ENCODE measurements around the gene MAPKBP1.

GRCh38 chr15:41775651-41776050, 1.4 kb downstream of the MAPKBP1 start:
- TF ChIP-seq EZH2 (IDR thresholded peaks at IDR 0.05; ENCODE audit: borderline replicate concordance, low read depth, low read length, poor library complexity, severe bottlenecking) (no peak), CTCF (conservative IDR thresholded peaks at IDR 0.05; ENCODE audit: low read depth, low read length) (no peak)

Data from A673 (cell line).